Loucy (cell line): ENCODE results near the gene FCHSD2.

ENCODE experiments used
- EZH2phosphoT487 ChIP-seq: fragments of 200-600 bp; IDR thresholded peaks from 2 replicates; pipeline ENCODE4 v1.6.1; 2018; ENCODE audit warnings: antibody characterized with exemption, mild to moderate bottlenecking, moderate library complexity, borderline replicate concordance
- TF ChIP-seq, protein P1 (sequence below): fragments of 200-600 bp; sonication (generic); conservative IDR thresholded peaks from 2 replicates; pipeline ENCODE4 v1.5.1; 2014; ENCODE audit warnings: mild to moderate bottlenecking, antibody characterized with exemption, low read length

DNA sequence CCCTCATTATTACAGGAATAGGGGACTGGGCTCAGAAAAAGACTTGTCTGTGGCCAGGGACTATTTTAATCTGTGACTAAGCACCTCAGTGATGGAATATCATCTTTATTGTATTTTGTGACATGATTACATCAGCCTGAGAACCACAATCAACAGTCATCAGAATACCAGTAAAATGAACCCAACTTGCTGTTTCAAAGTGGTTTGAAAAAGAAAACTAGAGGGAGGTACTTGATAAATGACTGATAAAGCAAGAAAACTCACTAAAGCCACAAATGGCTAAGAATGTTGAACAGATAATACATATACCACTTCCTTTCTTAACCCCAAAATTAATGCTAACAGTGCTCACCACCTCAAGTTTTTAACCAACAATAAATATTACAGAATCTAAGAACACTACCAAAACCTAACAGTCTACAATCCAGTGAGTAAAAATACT, 172.2 kb downstream of the FCHSD2 start:
- TF ChIP-seq, protein P1, sequence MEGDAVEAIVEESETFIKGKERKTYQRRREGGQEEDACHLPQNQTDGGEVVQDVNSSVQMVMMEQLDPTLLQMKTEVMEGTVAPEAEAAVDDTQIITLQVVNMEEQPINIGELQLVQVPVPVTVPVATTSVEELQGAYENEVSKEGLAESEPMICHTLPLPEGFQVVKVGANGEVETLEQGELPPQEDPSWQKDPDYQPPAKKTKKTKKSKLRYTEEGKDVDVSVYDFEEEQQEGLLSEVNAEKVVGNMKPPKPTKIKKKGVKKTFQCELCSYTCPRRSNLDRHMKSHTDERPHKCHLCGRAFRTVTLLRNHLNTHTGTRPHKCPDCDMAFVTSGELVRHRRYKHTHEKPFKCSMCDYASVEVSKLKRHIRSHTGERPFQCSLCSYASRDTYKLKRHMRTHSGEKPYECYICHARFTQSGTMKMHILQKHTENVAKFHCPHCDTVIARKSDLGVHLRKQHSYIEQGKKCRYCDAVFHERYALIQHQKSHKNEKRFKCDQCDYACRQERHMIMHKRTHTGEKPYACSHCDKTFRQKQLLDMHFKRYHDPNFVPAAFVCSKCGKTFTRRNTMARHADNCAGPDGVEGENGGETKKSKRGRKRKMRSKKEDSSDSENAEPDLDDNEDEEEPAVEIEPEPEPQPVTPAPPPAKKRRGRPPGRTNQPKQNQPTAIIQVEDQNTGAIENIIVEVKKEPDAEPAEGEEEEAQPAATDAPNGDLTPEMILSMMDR = no peak
- no peak; the same call in 1 of the 2 replicates for TF ChIP-seq EZH2phosphoT487
